ENCODE data around the gene NSDHL.

Gene NSDHL

GRCh38 chrX:152818356-152818755 lies 12.5 kb upstream of the NSDHL start:
- TF ChIP-seq CTCF (IDR thresholded peaks at IDR 0.05) = no peak

- TF ChIP-seq CTCF (IDR thresholded peaks at IDR 0.05) = no peak
Measured at GRCh38 chrX:152819266-152819665, 11.6 kb upstream of the NSDHL start.

DNA sequence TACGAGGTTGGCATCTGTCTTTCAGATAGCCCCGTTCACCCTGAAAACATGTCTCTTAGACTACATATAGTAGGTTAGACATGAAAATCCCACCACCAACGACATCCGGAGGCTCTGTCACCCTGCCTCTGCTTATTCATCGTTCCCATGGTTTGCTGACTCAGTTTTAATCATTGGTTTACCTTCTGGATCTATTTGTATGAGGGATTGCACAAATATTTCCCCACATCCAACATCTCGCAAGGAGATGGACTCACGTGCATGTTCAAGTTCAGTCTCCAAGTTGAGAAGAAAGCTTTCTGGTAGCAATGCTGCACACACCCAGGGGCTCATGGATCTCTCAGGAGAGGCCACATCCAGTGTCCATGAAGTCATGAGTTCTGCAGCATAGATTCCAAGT lies 11.1 kb upstream of the NSDHL start:
- no peak for TF ChIP-seq CTCF (IDR thresholded peaks at IDR 0.05)

- TF ChIP-seq CTCF (IDR thresholded peaks at IDR 0.05) = peak; percentile 63
Measured at GRCh38 chrX:152821145-152821765, 9.6 kb upstream of the NSDHL start.

GRCh38 chrX:152822383-152823086 lies 8.3 kb upstream of the NSDHL start:
- no peak for TF ChIP-seq CTCF (IDR thresholded peaks at IDR 0.05)

GRCh38 chrX:152823657-152824056 lies 7.2 kb upstream of the NSDHL start:
- no peak for TF ChIP-seq CTCF (IDR thresholded peaks at IDR 0.05)

DNA sequence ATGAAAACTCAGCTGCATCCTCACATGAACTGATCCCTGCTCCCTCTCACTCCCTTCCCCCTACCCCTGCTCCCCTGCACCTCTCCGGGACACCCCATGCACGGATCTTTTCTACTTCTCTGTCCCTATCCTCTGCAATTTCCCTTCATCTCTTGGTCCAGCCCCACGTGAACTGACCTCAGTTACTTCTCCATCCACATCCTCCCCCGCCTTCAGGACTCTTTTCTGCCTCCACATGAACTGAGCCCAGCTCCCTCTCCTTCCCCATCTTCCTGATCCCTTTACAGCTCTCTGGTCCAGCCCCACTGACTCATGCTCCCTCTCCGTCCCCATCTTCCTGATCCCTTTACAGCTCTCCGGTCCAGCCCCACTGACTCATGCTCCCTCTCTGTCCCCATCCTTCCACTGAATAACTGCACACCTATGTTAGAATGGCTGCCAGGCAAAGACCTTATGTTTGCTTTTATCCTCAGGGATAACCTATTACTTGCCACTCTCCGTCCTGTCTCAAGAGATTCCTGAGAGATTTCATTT lies 6.0 kb upstream of the NSDHL start:
- no peak for TF ChIP-seq CTCF (IDR thresholded peaks at IDR 0.05)
